GM12878 (cell line): ENCODE measurements around the gene ADCY10. TPM values are rescaled to one million over a fixed set of nuclear protein-coding genes. Genes with fewer than 3 reads are reported as not detected.

ENCODE experiments used
- ATAC-seq: fragments of 200-7000 bp; cut with Tn5 transposase; 3 replicates; pipeline ENCODE4 v1.9.1; 2020; ENCODE audit warnings: mild to moderate bottlenecking, moderate library complexity
- BruUV-seq: library from RNA; stranded (reverse); fragments of 400-500 nt; replicated peaks from 2 replicates; lab custom pipeline; 2021; lab: Mats Ljungman, UMichigan
- CTCF ChIA-PET: fragments of 300-600 bp; sonication (Branson Sonifier 250); formaldehyde crosslinking; extraction: SDS; loops from one replicate; lab custom pipeline; 2021; ENCODE audit warnings: inconsistent platforms; lab: Yijun Ruan, JAX
- POLR2A ChIA-PET: fragments of 350-600 bp; formaldehyde crosslinking; extraction: SDS; loops from one replicate; lab custom pipeline; 2021; ENCODE audit warnings: inconsistent platforms; lab: Charles Lee
- RAD21 ChIA-PET: fragments of 300-600 bp; sonication (Branson Sonifier 250); formaldehyde crosslinking; loops from one replicate; lab custom pipeline; 2023; ENCODE audit warnings: antibody characterized with exemption; ENCODE audit not compliant: unreplicated experiment; lab: Charles Lee
- SMC1A ChIA-PET: fragments of 300-600 bp; sonication (Branson Sonifier 250); formaldehyde crosslinking; loops from one replicate; lab custom pipeline; 2023; ENCODE audit not compliant: unreplicated experiment, uncharacterized antibody; lab: Charles Lee
- DNase-seq: peaks from one replicate; pipeline ENCODE4 v3.0.0-alpha.2; 2011; ENCODE audit warnings: low read depth, low spot score
- FAIRE-seq: peaks from 3 replicates; lab custom pipeline; 2011; peaks lifted over from hg19 to GRCh38; lab: Jason Lieb, UNC
- H2AFZ ChIP-seq: 2 replicates; pipeline ENCODE4 v1.6.0; 2011; ENCODE audit warnings: low read depth, low read length, control low read depth; ENCODE audit not compliant: control insufficient read depth
- H3K27ac ChIP-seq: 2 replicates; pipeline ENCODE4 v1.5.1; 2011; ENCODE audit warnings: control low read depth; ENCODE audit not compliant: control insufficient read depth, insufficient read depth
- H3K27me3 ChIP-seq, 2 experiments: replicated peaks in 1 of 2; 2 replicates each; pipeline versions ENCODE4 v1.6.0 to v1.6.1; 2011; ENCODE audit warnings: low read length in 1 of 2; ENCODE audit not compliant: control insufficient read depth in 2 of 2, insufficient read depth in 2 of 2
- H3K36me3 ChIP-seq, 2 experiments: 2 replicates each; pipeline ENCODE4 v1.5.1; 2011; ENCODE audit warnings: low read length in 1 of 2; ENCODE audit not compliant: control insufficient read depth in 2 of 2, insufficient read depth in 2 of 2
- H3K4me1 ChIP-seq: 2 replicates; pipeline ENCODE4 v1.6.1; 2011; ENCODE audit warnings: mild to moderate bottlenecking, low read length, moderate library complexity, mixed read lengths; ENCODE audit not compliant: control insufficient read depth, insufficient read depth
- H3K4me2 ChIP-seq: 2 replicates; pipeline ENCODE4 v1.6.0; 2011; ENCODE audit warnings: control low read depth; ENCODE audit not compliant: control insufficient read depth, insufficient read depth
- H3K4me3 ChIP-seq: fragments of 200-600 bp; sonication (generic); 2 replicates; pipeline ENCODE4 v1.5.1; 2016
- H3K79me2 ChIP-seq: 2 replicates; pipeline ENCODE4 v1.6.0; 2011; ENCODE audit warnings: low read length; ENCODE audit not compliant: control insufficient read depth, insufficient read depth
- H3K9ac ChIP-seq: 2 replicates; pipeline ENCODE4 v1.8.0; 2011; ENCODE audit warnings: low read length, control low read depth, mixed read lengths; ENCODE audit not compliant: control insufficient read depth, insufficient read depth
- H3K9me3 ChIP-seq: replicated peaks from 3 replicates; pipeline ENCODE4 v1.5.1; 2011; ENCODE audit warnings: mild to moderate bottlenecking, low read length; ENCODE audit not compliant: control insufficient read depth, insufficient read depth
- H4K20me1 ChIP-seq: 2 replicates; pipeline ENCODE4 v1.6.0; 2011; ENCODE audit not compliant: control insufficient read depth, insufficient read depth
- CTCF ChIP-seq, 3 experiments: IDR thresholded peaks in 2 of 3; conservative IDR thresholded peaks in 1 of 3; 2 replicates each; pipeline ENCODE4 v1.5.1; 2011; ENCODE audit warnings: low read depth in 3 of 3, low read length in 3 of 3, mild to moderate bottlenecking in 3 of 3, control low read depth in 2 of 3, moderate library complexity in 2 of 3, inconsistent platforms in 1 of 3, mixed read lengths in 1 of 3; ENCODE audit not compliant: control insufficient read depth in 2 of 3, insufficient read depth in 1 of 3; ENCODE audit errors: extremely low read depth in 1 of 3
- EZH2 ChIP-seq: IDR thresholded peaks from 2 replicates; pipeline ENCODE4 v1.6.1; 2012; ENCODE audit warnings: low read depth, mild to moderate bottlenecking, control low read depth, inconsistent platforms, low read length, borderline replicate concordance; ENCODE audit not compliant: control insufficient read depth
- HCFC1 ChIP-seq: fragments of 150-350 bp; IDR thresholded peaks from 2 replicates; pipeline ENCODE4 v1.6.1; 2014; ENCODE audit warnings: low read length
- HDGF ChIP-seq: fragments of 450-650 bp; IDR thresholded peaks from 2 replicates; pipeline ENCODE4 v1.6.1; 2016; ENCODE audit warnings: antibody characterized with exemption
- IKZF1 ChIP-seq: fragments of 450-650 bp; conservative IDR thresholded peaks from 2 replicates; pipeline ENCODE4 v1.6.1; 2017; ENCODE audit warnings: antibody characterized with exemption, mild to moderate bottlenecking
- NKRF ChIP-seq: fragments of 450-650 bp; conservative IDR thresholded peaks from 2 replicates; pipeline ENCODE4 v1.6.1; 2017; ENCODE audit warnings: mild to moderate bottlenecking, moderate library complexity
- NR2C1 ChIP-seq: fragments of 450-650 bp; IDR thresholded peaks from 2 replicates; pipeline ENCODE4 v1.6.1; 2017; ENCODE audit warnings: antibody characterized with exemption, mild to moderate bottlenecking, moderate library complexity
- REST ChIP-seq: IDR thresholded peaks from 2 replicates; pipeline ENCODE4 v1.6.1; 2012; ENCODE audit warnings: mild to moderate bottlenecking, low read depth, low read length
- SMAD1 ChIP-seq: fragments of 450-650 bp; IDR thresholded peaks from 2 replicates; pipeline ENCODE4 v1.6.1; 2018; ENCODE audit warnings: mild to moderate bottlenecking, low read depth; ENCODE audit not compliant: partially characterized antibody
- WRNIP1 ChIP-seq: IDR thresholded peaks from 2 replicates; pipeline ENCODE4 v1.6.1; 2011; ENCODE audit warnings: low read depth, low read length, improper control_type of control experiment, borderline replicate concordance
- WGBS: methylation state at CpG from one replicate; pipeline ENCODE4 v1.1.6; 2016; ENCODE audit warnings: low lambda C conversion rate; ENCODE audit not compliant: insufficient replicate concordance, insufficient coverage; ENCODE audit errors: missing lambda C conversion rate; 5-methylcytosine and 5-hydroxymethylcytosine counted together
- in situ Hi-C: fragments of 300-500 bp; cut with MboI; formaldehyde crosslinking; loops from 9 replicates; pipeline ENCODE4 v1.14.3; 2018; ENCODE audit warnings: mixed read lengths
- intact Hi-C: fragments of 100-400 bp; cut with micrococcal nuclease; formaldehyde crosslinking; loops from one replicate; pipeline ENCODE4 v1.14.2; 2022; ENCODE audit not compliant: unreplicated experiment
- polyA plus RNA-seq, 11 experiments: library from polyadenylated mRNA; depleted of rRNA in 4 of 11; unstranded in 6 of 11; stranded (reverse) in 5 of 11; fragments of >200 nt; fragmentation: Nextera tagmentation in 4 of 11; fragmentation: Illumina TruSeq in 1 of 11; extraction: Ambion mirVana in 4 of 11; extraction: Trizol in 1 of 11; gene quantifications; 1 replicate in 1 of 11; 2 replicates in 10 of 11; pipeline versions ENCODE4 v1.2.1 to v1.2.3, GENCODE V29; 2011 to 2016; ENCODE audit warnings: inconsistent platforms in 2 of 11, missing spikeins in 2 of 11, low read depth in 1 of 11
- total RNA-seq, 4 experiments: library from RNA; depleted of rRNA in 3 of 4; stranded (reverse); fragments of >200 nt in 3 of 4; fragmentation: Illumina TruSeq in 1 of 4; extraction: Trizol in 1 of 4; gene quantifications; 2 replicates each; pipeline versions ENCODE4 v1.2.1 to v1.2.3, GENCODE V29; 2013 to 2021

ADCY10 gene
- total and polyA plus RNA-seq, 10 of the 15 experiments (the other 5 are each of a cell fraction or from before 2014, with no cell fraction given), result 0.13 to 0.22 TPM; not detected in 8

GRCh38 chr1:167893798-167894197, 20.1 kb downstream of the ADCY10 start:
- H3K4me2 ChIP-seq, result no peak overlapping the region
- intact Hi-C loops, result no loop called here
- H3K36me3 ChIP-seq, result no peaks in the 10 kb centered on the region
- no TSS peak for BruUV-seq
- H2AFZ ChIP-seq, result no peak overlapping the region
- ChIA-PET SMC1A (interaction anchor here (0.7 to 2.1 kb wide), 4 partner anchors 11 to 189 kb away, joined by 3 to 6 read pairs (median 4); no protein-coding TSS in a partner anchor), CTCF (interaction anchor here (0.6 to 2.6 kb wide), 4 partner anchors 9 to 188 kb away, joined by 3 to 15 read pairs (median 3); no protein-coding TSS in a partner anchor)
- ATAC-seq, result no peak
- no peak for TF ChIP-seq HDGF
- TF ChIP-seq IKZF1, result no peak
- no peak for TF ChIP-seq NKRF
- TF ChIP-seq SMAD1, result no peak
- TF ChIP-seq NR2C1, result no peak
- no peak for TF ChIP-seq EZH2
- TF ChIP-seq WRNIP1, result no peak
- no peak for TF ChIP-seq REST
- no peak for TF ChIP-seq CTCF (IDR thresholded peaks at IDR 0.05 in 2 of 3, conservative IDR thresholded peaks at IDR 0.05 in 1 of 3; ENCODE audit: control insufficient read depth in 2 of 3, extremely low read depth in 1 of 3, insufficient read depth in 1 of 3, low read depth in 3 of 3, low read length in 3 of 3)
- TF ChIP-seq HCFC1, result no peak
- TF ChIP-seq, all 136 proteins: peak for 0
- ChIA-PET RAD21 (no interaction called here), POLR2A (interaction anchor here (0.6 kb wide), 1 partner anchor 45 kb away, joined by 6 read pairs; no protein-coding TSS in a partner anchor)
- no peaks in the 10 kb centered on the region for H3K27me3 ChIP-seq
- H3K4me3 ChIP-seq, result no peak overlapping the region
- H3K4me1 ChIP-seq, result peaks cover 2% of the 10 kb centered on the region; the same call in 1 of the 2 replicates
- FAIRE-seq (no peak), DNase-seq (no peak)
- H4K20me1 ChIP-seq, result no peaks in the 10 kb centered on the region
- H3K27ac ChIP-seq, result no peak overlapping the region
- H3K9ac ChIP-seq, result no peak overlapping the region
- H3K79me2 ChIP-seq, result no peaks in the 10 kb centered on the region
- WGBS, result 24% methylated on average over 2 of the region's 2 CpGs
- H3K9me3 ChIP-seq, result no peaks in the 10 kb centered on the region
- in situ Hi-C loops, result no loop called here
